Measurements from ENCODE around the gene CBFA2T2. TPM values are rescaled to one million over a fixed set of nuclear protein-coding genes. Genes with fewer than 3 reads are reported as not detected.

Gene CBFA2T2
- total RNA-seq, 2 donors from 2014 or later = 14.8 to 18.0 TPM

- no peak overlapping the region for H3K27ac ChIP-seq
- H3K36me3 ChIP-seq = peaks cover 29% of the 10 kb centered on the region
- no peaks in the 10 kb centered on the region for H3K4me1 ChIP-seq (ENCODE audit: control insufficient read depth in 1 of 2, low read depth in 2 of 2)
- DNase-seq (ENCODE audit: low spot score) (no peak), ATAC-seq (ENCODE audit: insufficient number of reproducible peaks, low FRiP score, low read depth) (no peak)
- H3K9me3 ChIP-seq = no peaks in the 10 kb centered on the region
- H3K4me3 ChIP-seq = no peak overlapping the region
- no peaks in the 10 kb centered on the region for H3K27me3 ChIP-seq (replicated peaks; ENCODE audit: insufficient read depth)
- TF ChIP-seq CTCF (IDR thresholded peaks at IDR 0.05) = no peak
Observed at GRCh38 chr20:33624399-33624798, 134.5 kb downstream of the CBFA2T2 start.

GRCh38 chr20:33626190-33626589 is 136.3 kb downstream of the CBFA2T2 start:
- peaks cover 32% of the 10 kb centered on the region for H3K36me3 ChIP-seq
- no peak for ATAC-seq (ENCODE audit: insufficient number of reproducible peaks, low FRiP score, low read depth)
- no peaks in the 10 kb centered on the region for H3K9me3 ChIP-seq
- no peak overlapping the region for H3K4me3 ChIP-seq
- no peak for DNase-seq (ENCODE audit: low spot score)
- no peak overlapping the region for H3K27ac ChIP-seq
- H3K27me3 ChIP-seq (replicated peaks; ENCODE audit: insufficient read depth) = no peaks in the 10 kb centered on the region
- no peaks in the 10 kb centered on the region for H3K4me1 ChIP-seq (ENCODE audit: control insufficient read depth in 1 of 2, low read depth in 2 of 2)
- no peak for TF ChIP-seq CTCF (IDR thresholded peaks at IDR 0.05)

- no peak overlapping the region for H3K27ac ChIP-seq
- H3K27me3 ChIP-seq (replicated peaks; ENCODE audit: insufficient read depth) = no peaks in the 10 kb centered on the region
- H3K4me3 ChIP-seq = no peak overlapping the region
- TF ChIP-seq CTCF (IDR thresholded peaks at IDR 0.05) = no peak
- no peaks in the 10 kb centered on the region for H3K4me1 ChIP-seq (ENCODE audit: control insufficient read depth in 1 of 2, low read depth in 2 of 2)
- no peak for DNase-seq (ENCODE audit: low spot score)
- H3K36me3 ChIP-seq = peaks cover 35% of the 10 kb centered on the region
- no peak for ATAC-seq (ENCODE audit: insufficient number of reproducible peaks, low FRiP score, low read depth)
- H3K9me3 ChIP-seq = no peaks in the 10 kb centered on the region
Observed at GRCh38 chr20:33627577-33628216, 137.8 kb downstream of the CBFA2T2 start.

- no peaks in the 10 kb centered on the region for H3K27me3 ChIP-seq (replicated peaks; ENCODE audit: insufficient read depth)
- TF ChIP-seq CTCF (IDR thresholded peaks at IDR 0.05) = no peak
- no peak for ATAC-seq (ENCODE audit: insufficient number of reproducible peaks, low FRiP score, low read depth)
- H3K4me1 ChIP-seq (ENCODE audit: control insufficient read depth in 1 of 2, low read depth in 2 of 2) = no peaks in the 10 kb centered on the region
- no peaks in the 10 kb centered on the region for H3K9me3 ChIP-seq
- no peak for DNase-seq (ENCODE audit: low spot score)
- no peak overlapping the region for H3K4me3 ChIP-seq
- peaks cover 35% of the 10 kb centered on the region for H3K36me3 ChIP-seq
- H3K27ac ChIP-seq = no peak overlapping the region
Observed at GRCh38 chr20:33629533-33629932, 139.6 kb downstream of the CBFA2T2 start.

GRCh38 chr20:33629979-33630378 is 140.1 kb downstream of the CBFA2T2 start:
- Histone ChIP-seq H3K36me3 (peaks cover 32% of the 10 kb centered on the region), H3K4me3 (no peak overlapping the region), H3K27ac (no peak overlapping the region), H3K27me3 (replicated peaks; ENCODE audit: insufficient read depth) (no peaks in the 10 kb centered on the region), H3K9me3 (no peaks in the 10 kb centered on the region), H3K4me1 (ENCODE audit: control insufficient read depth in 1 of 2, low read depth in 2 of 2) (no peaks in the 10 kb centered on the region)
- ATAC-seq (ENCODE audit: insufficient number of reproducible peaks, low FRiP score, low read depth) (no peak), DNase-seq (ENCODE audit: low spot score) (no peak)
- no peak for TF ChIP-seq CTCF (IDR thresholded peaks at IDR 0.05)

Measured in thoracic aorta (tissue), 2 donors.